Stimulated activated CD8-positive, alpha-beta memory T cell treated with anti-CD3 and anti-CD28 coated beads, Interleukin-7, amount 100 ng/mL, for 4 hours (primary cell): ENCODE results near the gene PHOX2B.

Experiments
- DNase-seq, 2 donors: peaks; one replicate each; pipeline ENCODE4 v3.0.0-alpha.2; 2020; ENCODE audit warnings: low read depth in 2 of 2

The PHOX2B gene

DNA sequence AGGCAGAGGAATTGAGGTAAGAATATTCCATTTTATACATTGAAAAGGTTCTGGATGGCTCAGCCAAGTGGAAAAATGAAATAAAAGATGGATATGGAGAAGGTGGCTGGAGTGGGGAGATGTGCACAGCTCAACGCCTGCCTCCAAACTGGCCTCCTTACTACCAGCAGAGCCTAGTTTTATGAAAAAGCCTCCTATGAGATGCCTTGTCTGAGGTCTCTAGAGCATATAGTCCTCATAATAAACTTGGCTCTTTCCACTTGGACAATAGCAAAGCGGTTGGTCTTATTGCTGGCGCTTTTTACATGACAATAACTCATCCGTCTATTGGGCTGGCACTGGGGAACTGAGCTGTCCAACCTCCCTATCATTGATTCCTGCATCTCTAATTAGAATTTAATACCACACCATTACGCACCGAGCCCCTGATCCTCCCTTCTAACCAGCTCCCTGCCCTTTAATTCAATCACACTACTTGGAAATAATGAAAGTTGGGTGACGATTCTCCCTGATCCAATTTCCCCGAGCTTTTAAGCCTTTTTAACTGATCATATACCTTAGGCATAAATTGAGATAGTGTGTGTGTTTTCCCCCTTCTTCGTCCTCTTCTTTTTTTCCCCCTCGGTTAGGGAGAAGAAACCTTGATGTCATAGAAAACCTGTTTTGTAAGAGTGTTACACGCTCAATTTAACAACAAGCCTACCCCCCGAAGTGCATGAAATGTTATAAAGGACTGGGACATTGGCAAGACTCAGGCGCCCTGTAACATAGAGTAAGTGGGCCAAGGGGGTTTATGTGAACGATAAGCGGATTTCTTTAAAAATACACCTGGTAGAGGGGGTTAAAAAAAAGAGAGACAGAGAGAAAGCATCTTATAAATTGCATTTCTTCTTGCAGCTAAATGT, at the start of gene PHOX2B:
Gene PHOX2B, minus strand, starts transcription at position 155 of the 905 bp plus-strand sequence. Its CDS starts 115 bp downstream, at position 40.
- DNase-seq = no peak

GRCh38 chr4:41797260-41797659, 48.7 kb upstream of the PHOX2B start:
- no peak for DNase-seq

GRCh38 chr4:41796545-41797210, 48.2 kb upstream of the PHOX2B start:
- no peak for DNase-seq

- no peak for DNase-seq
Measured at GRCh38 chr4:41795796-41796385, 47.4 kb upstream of the PHOX2B start.

DNA sequence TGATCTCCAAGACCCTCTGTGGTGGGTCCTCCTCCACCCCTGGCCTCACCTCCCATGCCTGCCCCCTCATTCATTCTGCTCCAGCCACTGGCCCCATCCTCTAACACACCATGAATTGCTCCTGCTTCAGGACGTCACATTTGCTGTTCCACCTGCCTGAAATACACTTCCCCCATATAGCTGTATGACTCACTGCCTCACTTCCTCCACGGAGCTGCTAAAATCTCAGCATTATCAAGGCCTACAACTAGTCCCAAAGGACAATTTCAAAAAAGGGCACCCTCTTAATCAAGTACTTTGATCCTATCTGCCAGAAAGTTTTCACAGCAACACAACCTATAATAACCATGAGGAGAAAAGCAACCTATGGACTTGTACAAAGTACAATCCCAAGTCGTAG, 43.6 kb upstream of the PHOX2B start:
- no peak for DNase-seq

DNA sequence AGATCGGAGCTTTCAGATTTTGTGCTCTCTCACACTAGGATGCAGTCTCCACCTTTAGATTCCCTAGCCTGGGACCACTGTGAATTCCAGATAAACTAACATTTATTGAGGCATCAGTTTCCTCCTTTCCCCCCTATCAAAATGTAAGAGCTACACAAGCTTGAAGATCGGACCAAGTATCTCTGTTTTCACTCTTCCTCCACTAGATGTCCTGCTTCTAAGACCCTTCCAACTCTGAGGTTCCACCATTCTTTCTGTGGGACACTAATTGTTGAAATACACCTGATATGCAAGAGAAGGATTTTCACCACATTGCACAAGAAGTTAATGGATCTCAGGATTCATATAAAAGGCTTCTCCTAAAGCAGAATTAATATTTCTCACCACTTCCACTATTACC, 43.0 kb upstream of the PHOX2B start:
- DNase-seq = no peak

GRCh38 chr4:41787931-41788330, 39.4 kb upstream of the PHOX2B start:
- DNase-seq = no peak

GRCh38 chr4:41785665-41786064, 37.1 kb upstream of the PHOX2B start:
- no peak for DNase-seq

DNA sequence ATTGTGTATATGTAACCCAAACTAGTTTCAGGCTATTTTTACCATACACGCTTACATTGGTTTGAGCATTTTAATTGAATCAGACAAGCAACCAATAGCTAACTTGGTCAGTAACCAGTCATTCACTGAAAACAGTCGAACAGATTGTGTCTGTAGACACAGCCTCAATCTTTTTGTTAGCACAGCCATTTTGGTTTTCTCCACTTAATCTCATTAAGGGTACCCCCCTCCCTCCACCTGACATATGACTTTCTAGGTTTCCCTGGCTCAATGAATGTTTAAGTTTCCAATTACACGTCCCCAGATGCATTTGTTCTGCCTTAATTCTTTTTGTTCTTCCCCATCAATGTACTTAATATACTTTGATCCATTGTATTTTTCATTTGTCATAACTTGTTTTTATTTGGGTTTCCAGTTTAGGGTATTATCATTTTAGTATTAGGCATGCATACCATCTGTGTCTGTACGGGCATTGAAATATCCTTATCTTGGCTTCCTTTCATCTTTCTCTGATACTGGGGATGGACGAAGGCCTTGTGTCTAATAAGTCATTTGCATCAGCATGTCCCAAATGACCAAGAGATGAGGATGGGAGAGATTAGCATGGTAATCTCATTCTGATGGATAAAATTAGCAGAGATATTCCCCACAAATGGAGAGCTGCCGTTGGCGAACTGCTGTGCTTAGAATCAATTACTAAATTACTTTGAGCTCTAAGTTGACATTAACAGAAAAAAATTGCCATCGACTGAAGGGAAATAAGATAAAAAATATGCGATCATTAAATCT, 35.9 kb upstream of the PHOX2B start:
- DNase-seq = no peak

DNA sequence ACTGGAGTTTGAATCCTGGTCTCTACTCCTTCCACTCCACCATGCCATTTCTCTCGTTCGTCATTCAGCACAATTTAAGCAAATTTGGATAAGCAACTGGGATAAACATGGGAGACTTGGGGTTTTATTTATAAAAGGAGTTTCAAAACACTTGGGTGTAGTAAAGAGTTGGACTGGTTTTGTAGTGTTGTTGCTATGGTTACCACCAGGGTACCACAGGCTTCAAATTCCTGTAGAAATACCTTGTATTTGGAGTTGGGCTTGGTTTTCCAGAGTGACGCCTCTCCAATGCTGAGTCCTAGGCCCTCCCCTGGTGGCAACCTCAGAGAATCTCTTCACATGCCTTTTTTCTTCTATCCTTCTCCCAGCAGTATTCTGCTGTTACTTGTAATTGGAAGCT, 27.9 kb upstream of the PHOX2B start:
- DNase-seq = no peak

DNA sequence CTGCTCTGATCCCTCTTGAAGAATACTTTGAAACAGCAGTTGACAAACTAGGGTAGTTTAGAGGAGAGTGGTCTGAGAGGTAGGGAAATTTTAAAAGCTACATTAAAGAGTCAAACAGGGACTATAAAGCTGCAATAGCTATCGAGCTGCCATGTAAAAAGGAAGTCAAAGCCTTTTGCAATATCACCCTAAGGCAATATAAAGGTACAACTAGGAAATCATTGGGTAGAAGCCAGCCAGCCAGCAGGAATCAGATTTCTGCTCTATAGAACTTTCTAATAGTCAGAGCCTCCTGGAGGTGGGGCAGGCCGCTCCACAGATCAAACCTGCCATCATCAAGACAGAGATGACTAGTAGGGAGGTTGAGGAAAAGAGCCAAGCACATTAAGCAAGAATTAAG, 15.2 kb upstream of the PHOX2B start:
- no peak for DNase-seq

DNA sequence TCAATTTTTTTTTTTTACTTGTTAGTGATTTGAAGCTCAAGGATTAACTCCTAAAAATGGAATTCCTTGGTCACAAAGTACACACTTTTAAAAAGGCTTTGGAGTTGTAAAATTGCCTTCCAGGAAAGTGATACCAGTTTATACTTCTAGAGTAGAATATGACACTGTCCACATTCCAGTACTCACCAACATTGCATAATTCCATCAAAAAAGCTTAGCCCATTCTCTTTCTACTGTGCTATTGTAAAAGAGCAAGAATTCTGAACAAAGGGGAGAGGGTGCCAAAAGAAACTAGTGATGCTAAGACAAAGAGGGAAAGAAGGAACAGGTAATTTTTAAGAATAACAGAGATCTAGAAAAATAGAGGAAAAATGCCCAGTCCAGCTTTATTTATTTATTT, 10.4 kb upstream of the PHOX2B start:
- DNase-seq = no peak

DNA sequence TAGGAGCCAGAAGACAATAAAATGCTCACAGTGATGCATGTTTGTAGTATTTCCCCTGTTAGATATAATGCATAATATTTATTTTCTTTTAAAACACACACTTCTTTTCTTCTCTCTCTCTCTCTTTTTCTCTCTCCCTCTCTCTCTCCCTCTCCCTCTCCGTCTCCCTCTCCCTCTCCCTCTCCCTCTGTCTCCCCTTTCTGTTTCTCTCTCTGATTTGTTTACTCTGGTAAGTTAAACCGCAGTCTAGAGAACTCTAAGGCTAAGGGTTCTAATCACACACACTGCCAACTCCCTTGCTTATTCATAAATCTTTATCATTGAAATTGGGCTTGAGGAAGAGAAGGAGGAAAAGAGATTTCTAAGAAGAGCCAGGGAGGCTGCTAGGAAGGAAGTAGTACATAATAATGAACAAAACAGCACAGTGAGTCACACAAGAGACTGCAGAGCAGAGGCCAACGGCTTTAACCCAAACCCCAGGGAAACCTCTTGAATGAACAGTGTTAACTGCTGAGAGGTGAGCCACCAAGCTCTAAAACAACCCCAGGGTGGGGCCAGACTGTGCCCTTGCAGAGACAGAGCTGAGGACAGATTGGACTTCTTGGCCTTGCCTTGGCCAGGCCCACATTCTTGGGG, 9.1 kb upstream of the PHOX2B start:
- DNase-seq = no peak

- no peak for DNase-seq
Measured at GRCh38 chr4:41753942-41754341, 5.4 kb upstream of the PHOX2B start.

DNA sequence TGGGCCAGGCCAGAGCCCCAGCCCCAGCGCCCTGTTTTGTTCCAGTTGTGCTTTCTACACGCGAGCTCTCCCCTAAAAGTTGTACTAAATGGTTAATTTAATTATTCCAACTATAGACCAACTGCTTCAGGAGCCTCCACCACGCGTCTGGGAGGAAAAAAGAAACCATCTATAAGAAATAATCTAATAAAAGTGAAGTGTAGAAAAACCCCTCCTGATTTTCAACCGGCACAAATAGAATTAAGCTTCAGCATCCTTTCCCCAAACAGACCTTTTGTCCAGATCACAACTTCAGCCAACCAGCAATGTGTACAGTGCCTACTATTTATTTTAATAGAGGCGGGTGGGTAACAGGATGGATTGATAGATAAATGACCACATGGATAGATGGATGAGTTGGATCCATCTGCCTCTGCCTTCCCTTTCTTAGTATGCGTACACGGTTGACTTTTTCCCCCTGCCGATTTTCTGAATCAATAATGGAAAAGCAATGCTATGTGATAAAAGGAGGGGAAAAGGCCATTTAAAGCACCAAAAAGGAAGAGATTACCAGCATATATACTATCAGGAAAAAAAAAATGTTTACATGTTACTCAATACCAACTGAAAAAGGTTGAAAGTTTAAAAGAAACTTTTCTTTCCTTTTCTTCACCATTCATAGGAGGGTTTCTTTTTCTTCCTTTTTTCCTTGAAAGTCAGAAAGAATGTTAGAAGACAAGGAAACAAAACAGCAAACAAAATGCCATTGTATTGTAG, 3.7 kb upstream of the PHOX2B start:
- DNase-seq = no peak

GRCh38 chr4:41751449-41752061, 3.0 kb upstream of the PHOX2B start:
- DNase-seq = no peak

DNA sequence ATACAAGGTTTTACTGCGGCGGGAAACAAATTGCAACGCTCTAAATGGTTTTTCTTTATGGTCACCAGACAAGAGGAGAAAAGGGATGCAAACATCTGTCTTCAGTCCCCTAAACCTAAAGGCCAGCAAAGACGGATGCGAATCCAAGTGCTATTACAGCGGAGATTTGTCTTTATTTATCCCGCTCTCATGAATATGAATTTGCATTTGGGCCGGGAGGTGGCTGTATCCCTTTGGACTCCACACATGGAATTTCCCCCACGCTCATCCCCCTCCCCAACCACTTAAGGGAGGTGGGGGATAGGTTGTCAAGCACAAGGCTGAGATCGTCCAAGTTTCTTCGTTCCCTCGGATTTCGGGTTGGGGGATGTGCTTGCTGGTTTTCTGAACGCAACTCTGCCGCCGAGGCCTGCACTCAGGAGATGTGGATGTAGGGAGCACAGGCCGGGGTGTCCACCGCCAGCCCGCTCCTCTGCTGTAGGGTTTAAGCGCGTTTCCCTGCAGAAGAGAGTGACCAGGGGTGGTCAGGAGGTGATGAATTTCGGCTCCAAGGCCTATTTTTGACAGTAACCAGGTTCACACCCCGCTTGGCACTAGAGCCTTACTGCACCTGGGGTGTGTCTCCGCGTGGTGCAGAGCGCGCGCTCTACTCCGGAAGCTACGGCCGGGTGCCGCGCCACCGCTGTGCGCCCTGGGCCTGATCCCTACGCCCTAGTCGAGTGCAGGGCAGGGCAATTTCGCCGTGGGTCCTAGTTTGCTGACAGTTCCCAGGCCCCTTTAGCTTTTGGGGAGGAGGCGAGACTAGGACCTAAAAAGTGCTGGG, 2.3 kb upstream of the PHOX2B start:
- no peak for DNase-seq

GRCh38 chr4:41750121-41750625, 1.6 kb upstream of the PHOX2B start:
- DNase-seq = no peak

DNA sequence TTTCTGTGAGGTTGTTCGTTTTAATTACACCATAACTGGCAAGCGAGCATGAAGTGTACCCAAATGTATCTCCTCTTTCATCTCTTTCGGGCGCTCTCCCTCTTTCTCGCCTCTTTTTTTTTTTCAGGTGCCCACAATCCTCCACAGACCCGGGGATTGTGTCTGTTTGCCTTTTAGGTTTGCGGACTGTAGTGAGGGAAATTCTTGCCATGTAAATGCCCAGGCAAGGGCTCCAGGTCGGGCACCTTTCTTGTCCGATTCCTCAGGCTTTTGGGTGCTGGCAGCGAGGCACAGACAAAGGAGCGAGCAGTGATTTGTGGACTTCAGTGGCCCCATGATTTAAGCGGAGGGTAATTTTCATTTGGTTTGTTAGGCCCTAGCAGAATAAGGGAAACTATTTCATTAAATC, 1.1 kb upstream of the PHOX2B start:
- no peak for DNase-seq
